SH-SY5Y (cell line): ENCODE results near the gene CABLES1.

Experiments
- GATA2 ChIP-seq: IDR thresholded peaks from 2 replicates; pipeline ENCODE4 v1.6.1; 2011; ENCODE audit warnings: mild to moderate bottlenecking, low read depth, low read length
- GATA3 ChIP-seq: IDR thresholded peaks from 2 replicates; pipeline ENCODE4 v1.6.1; 2011; ENCODE audit warnings: low read depth, mild to moderate bottlenecking, low read length, moderate library complexity

DNA sequence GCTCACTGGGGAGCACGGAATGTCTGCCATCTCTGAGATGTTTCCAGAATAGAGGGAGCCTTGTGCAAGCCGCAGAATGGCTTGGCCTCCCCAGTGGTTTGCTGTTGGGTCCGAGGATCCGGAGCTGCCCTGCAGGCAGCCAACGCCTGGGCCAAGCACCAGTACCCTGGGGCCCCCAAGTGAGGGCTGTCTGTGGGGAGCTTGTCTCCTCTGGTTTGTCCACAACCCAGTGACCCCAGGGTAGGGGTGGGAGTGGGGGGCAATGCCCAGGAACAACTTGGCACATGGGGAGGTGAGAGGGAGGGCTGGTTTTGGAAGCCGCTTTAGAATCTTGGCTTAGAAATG is 147.1 kb downstream of the CABLES1 start:
- TF ChIP-seq GATA3 (no peak), GATA2 (no peak)
